NCI-H748 (cell line): ENCODE measurements around the gene PPP1R14D.
A peak's percentile ranks its signal among the peaks of the same experiment; 100 is the strongest.

Experiments used
- DNase-seq: peaks from one replicate; lab custom pipeline; 2025; ENCODE audit not compliant: unreplicated experiment; lab: John Stamatoyannopoulos, UW

Gene PPP1R14D

DNA sequence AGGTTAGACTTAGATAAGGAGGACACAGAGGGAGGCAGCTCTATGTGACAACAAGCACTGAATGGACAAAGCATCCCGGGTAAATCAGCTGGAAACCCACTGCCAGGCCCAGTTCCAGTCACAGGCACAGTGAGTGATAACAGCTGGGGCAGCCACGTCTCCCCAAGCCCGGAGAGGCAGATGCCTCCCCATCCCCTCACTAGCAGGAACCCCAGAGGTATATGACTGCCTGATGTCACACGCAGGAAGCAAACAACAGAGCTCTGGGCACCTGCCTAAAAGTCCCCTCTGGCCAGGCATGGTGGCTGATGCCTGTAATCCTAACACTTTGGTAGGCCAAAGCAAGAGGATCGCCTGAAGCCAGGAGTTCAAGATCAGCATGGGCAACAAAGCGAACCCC, 40.5 kb downstream of the PPP1R14D start:
- peak; percentile 87 for DNase-seq

GRCh38 chr15:40787344-40787841, 41.1 kb downstream of the PPP1R14D start:
- DNase-seq: peak; percentile 97

- DNase-seq: no peak
These were observed 42.7 kb downstream of the PPP1R14D start for GRCh38 chr15:40785814-40786213.

GRCh38 chr15:40785164-40785563, 43.3 kb downstream of the PPP1R14D start:
- DNase-seq: peak; percentile 7

- peak; percentile 62 for DNase-seq
These were observed 45.8 kb downstream of the PPP1R14D start for GRCh38 chr15:40782609-40783227.

- no peak for DNase-seq
These were observed 51.9 kb downstream of the PPP1R14D start for GRCh38 chr15:40776537-40777141.

GRCh38 chr15:40775740-40776536, 52.6 kb downstream of the PPP1R14D start:
- DNase-seq: no peak

- DNase-seq: no peak
These were observed 53.5 kb downstream of the PPP1R14D start for GRCh38 chr15:40775007-40775406.

- DNase-seq: no peak
These were observed 54.6 kb downstream of the PPP1R14D start for GRCh38 chr15:40773902-40774301.

- no peak for DNase-seq
These were observed 55.0 kb downstream of the PPP1R14D start for GRCh38 chr15:40773496-40773895.

DNA sequence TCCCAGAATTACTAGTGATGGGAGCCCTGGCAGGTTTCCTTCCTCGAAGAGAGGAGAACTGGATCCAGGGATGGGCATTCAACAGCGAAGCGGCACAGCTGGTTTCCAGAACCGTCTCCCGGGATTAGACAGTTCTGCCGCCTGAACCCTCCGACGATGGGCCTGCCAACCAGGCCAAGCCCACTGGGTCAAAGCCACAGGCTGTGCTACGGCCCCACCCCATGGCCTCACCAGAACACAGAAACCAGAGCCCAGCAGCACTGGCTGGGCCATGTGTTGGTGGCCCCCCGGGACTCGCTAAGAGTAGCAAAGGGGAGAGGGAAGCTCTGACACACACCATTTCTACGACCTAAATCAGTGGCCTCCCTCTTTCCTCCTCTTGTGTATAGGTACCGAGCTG, 56.5 kb downstream of the PPP1R14D start:
- DNase-seq: no peak

- no peak for DNase-seq
These were observed 57.3 kb downstream of the PPP1R14D start for GRCh38 chr15:40771242-40771641.

GRCh38 chr15:40770147-40770721, 58.3 kb downstream of the PPP1R14D start:
- DNase-seq: no peak

GRCh38 chr15:40769274-40770146, 59.0 kb downstream of the PPP1R14D start, which contains the start of gene C15orf62:
C15orf62 (plus strand) TSS chr15:40769980; CDS start chr15:40770496, 516 bp downstream.
- DNase-seq: peak; percentile 58

- no peak for DNase-seq
These were observed 59.8 kb downstream of the PPP1R14D start for GRCh38 chr15:40768521-40769273.

- no peak for DNase-seq
These were observed 60.5 kb downstream of the PPP1R14D start for GRCh38 chr15:40767838-40768500.

DNA sequence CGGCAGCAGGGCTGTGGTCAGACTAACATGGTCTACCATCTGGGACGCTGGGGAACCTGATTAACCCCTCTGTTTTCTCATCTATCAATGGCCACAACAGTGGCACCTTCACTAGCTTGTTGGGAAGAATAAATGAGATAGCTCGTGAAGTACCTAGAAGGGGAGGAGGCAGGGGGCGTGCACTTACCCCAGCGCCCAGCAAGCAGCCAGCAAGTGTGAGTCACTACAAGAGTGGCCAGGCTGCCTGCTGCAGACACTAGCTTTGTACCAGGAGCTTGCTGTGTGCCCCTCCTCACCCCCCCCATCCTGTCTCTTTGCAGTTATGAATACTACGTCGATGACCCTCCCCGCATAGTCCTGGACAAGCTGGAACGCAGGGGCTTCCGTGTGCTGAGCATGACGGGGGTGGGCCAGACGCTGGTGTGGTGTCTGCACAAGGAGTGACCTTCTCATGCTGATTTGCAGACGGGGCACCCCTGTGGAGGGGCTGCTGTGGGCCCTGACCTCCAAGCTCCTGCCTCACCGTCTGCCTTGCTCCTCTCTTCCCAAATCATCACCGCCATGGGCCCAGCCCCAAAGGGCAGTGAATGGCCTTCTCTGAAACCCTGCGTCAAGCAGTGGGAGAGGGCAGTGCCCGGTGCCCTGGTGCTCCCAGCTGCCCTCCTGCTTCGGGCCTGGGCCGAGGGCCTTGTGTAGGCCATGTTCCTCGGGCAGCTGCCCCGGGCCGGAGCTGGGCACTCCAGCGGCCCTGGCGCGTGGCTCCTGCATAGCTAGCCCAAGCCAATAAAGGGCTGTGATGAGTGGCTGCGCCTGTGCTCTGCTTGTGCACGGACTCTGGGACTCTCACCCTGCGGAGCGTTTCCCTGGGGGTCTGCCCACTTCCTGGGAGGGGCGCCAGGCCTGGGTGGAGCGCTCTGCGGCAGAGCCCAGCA, 61.3 kb downstream of the PPP1R14D start:
- DNase-seq: no peak

GRCh38 chr15:40766194-40766815, 62.2 kb downstream of the PPP1R14D start:
- DNase-seq: peak; percentile 1
